ENCODE measurements around the gene STXBP5.

Gene STXBP5

DNA sequence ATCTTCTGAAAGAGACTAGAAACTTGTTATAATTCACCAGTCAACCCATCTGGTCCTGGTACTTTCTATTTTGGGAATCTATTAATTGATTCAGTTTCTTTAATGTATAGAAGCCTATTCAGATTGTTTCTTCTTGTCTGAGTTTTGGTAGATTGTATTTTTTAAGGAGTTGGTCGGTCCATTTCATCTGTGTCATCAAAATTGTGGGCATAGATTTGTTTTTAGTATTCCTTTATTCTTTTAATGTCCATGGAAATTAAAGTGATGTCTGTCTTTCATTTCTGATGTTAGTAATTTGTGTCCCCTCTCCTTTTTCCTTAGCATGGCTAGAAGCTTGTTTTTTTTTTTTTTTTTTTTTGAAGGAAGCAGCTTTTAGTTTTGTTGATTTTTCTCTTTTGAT is 15.2 kb downstream of the STXBP5 start:
- DNase-seq (ENCODE audit: low read depth), result no peak
- TF ChIP-seq MAX (IDR thresholded peaks at IDR 0.05; ENCODE audit: low read depth, low read length) (no peak), POLR2A (IDR thresholded peaks at IDR 0.05; ENCODE audit: extremely low read depth, insufficient read length) (no peak), MYC (IDR thresholded peaks at IDR 0.05; ENCODE audit: low read depth, low read length) (no peak)
- TF ChIP-seq, protein P1, sequence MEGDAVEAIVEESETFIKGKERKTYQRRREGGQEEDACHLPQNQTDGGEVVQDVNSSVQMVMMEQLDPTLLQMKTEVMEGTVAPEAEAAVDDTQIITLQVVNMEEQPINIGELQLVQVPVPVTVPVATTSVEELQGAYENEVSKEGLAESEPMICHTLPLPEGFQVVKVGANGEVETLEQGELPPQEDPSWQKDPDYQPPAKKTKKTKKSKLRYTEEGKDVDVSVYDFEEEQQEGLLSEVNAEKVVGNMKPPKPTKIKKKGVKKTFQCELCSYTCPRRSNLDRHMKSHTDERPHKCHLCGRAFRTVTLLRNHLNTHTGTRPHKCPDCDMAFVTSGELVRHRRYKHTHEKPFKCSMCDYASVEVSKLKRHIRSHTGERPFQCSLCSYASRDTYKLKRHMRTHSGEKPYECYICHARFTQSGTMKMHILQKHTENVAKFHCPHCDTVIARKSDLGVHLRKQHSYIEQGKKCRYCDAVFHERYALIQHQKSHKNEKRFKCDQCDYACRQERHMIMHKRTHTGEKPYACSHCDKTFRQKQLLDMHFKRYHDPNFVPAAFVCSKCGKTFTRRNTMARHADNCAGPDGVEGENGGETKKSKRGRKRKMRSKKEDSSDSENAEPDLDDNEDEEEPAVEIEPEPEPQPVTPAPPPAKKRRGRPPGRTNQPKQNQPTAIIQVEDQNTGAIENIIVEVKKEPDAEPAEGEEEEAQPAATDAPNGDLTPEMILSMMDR (IDR thresholded peaks at IDR 0.05; ENCODE audit: low read depth, low read length), result no peak
- H3K4me3 ChIP-seq (ENCODE audit: low read depth, low read length), result no peak overlapping the region

- TF ChIP-seq, protein P1 (IDR thresholded peaks at IDR 0.05; ENCODE audit: low read depth, low read length), result no peak
- TF ChIP-seq MYC (IDR thresholded peaks at IDR 0.05; ENCODE audit: low read depth, low read length), result no peak
- no peak for TF ChIP-seq MAX (IDR thresholded peaks at IDR 0.05; ENCODE audit: low read depth, low read length)
- no peak for TF ChIP-seq POLR2A (IDR thresholded peaks at IDR 0.05; ENCODE audit: extremely low read depth, insufficient read length)
- DNase-seq (ENCODE audit: low read depth), result no peak
- no peak overlapping the region for H3K4me3 ChIP-seq (ENCODE audit: low read depth, low read length)
Observed at GRCh38 chr6:147220345-147220744, 16.1 kb downstream of the STXBP5 start.

- TF ChIP-seq MYC (IDR thresholded peaks at IDR 0.05; ENCODE audit: low read depth, low read length) (no peak), MAX (IDR thresholded peaks at IDR 0.05; ENCODE audit: low read depth, low read length) (no peak), POLR2A (IDR thresholded peaks at IDR 0.05; ENCODE audit: extremely low read depth, insufficient read length) (no peak)
- TF ChIP-seq, protein P1 (IDR thresholded peaks at IDR 0.05; ENCODE audit: low read depth, low read length), result no peak
- DNase-seq (ENCODE audit: low read depth), result no peak
Observed at GRCh38 chr6:147221739-147222138, 17.5 kb downstream of the STXBP5 start.

DNA sequence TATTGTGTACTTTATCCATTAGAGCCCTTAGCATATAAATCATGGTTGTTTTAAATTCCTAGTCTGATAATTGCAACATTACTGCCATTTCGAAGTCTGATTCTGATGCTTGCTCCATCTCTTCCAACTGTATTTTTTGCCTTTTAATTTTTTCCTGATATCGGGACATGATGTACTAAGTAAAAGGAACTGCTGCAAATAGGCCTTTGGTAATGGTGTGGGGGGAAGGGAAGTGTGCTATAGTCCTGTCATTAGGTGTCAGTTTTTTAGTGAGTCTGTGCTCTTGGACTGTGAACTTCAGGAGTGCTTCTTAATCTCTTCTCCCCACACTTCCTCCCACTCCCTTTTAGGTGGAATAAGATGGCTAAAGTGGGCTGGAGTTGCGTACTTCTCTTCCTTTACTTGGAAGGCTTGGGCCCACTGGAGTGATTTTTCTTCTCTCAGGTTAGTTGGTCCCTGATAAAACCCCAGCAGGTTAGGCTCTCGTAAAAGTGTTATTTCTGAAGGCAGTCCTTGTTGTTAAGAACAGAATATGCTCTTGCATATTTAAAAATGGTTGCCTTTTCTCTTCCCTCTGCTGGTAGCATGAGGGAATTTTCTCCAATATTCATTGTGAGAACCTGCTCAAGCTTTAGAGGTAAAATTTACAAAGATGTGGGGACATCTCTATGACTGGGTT is 18.1 kb downstream of the STXBP5 start:
- no peak for TF ChIP-seq POLR2A (IDR thresholded peaks at IDR 0.05; ENCODE audit: extremely low read depth, insufficient read length)
- TF ChIP-seq, protein P1 (IDR thresholded peaks at IDR 0.05; ENCODE audit: low read depth, low read length), result peak; percentile 8
- no peak overlapping the region for H3K4me3 ChIP-seq (ENCODE audit: low read depth, low read length)
- DNase-seq (ENCODE audit: low read depth), result peak; percentile 32

More at GRCh38 chr6:147221739-147222138, 17.5 kb downstream of the STXBP5 start:
- no peak overlapping the region for H3K4me3 ChIP-seq (ENCODE audit: low read depth, low read length)

GRCh38 chr6:147223736-147224135 is 19.5 kb downstream of the STXBP5 start:
- DNase-seq (ENCODE audit: low read depth), result no peak
- H3K4me3 ChIP-seq (ENCODE audit: low read depth, low read length), result no peak overlapping the region
- TF ChIP-seq POLR2A (IDR thresholded peaks at IDR 0.05; ENCODE audit: extremely low read depth, insufficient read length) (no peak), MAX (IDR thresholded peaks at IDR 0.05; ENCODE audit: low read depth, low read length) (no peak), MYC (IDR thresholded peaks at IDR 0.05; ENCODE audit: low read depth, low read length) (no peak)
- TF ChIP-seq, protein P1 (IDR thresholded peaks at IDR 0.05; ENCODE audit: low read depth, low read length), result no peak
